ENCODE results near the gene TMEM63A.

Gene TMEM63A

DNA sequence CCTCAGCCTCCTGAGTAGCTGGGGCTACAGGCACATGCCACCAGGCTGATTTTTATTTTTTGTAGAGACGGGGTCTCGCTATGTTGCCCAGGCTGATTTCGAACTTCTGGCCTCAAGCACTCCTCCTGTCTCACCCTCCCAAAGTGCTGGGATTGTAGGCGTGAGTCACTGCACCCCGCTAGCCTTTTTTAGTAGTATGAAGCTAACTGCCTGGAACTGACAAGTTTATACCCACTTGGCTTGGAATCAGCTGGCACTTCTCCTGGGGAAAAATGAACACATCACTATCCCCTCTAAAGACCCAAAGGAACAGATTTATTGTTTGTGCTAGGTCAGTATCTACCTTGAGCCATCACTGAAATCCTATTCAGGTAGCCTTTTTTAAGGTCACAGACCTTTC, 19.0 kb downstream of the TMEM63A start:
- no peak for DNase-seq

DNA sequence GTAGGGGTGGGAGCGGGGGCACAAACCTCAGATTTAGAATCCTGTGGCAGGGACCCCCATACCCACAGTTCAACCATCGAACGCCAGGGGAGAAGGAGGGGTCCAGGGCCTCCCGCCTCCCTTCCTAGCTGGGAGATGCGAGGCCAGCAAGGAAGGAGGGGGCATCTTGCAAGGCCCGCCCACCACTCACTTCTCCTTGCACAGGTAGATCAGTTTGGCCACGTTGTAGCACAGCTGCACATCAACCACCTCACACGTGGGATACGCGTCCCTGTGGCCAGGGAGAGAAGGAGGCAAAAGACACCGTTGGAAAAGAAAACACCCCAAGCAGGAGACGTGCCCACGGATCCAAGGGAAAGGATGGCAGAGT, 19.6 kb downstream of the TMEM63A start:
- no peak for DNase-seq

DNA sequence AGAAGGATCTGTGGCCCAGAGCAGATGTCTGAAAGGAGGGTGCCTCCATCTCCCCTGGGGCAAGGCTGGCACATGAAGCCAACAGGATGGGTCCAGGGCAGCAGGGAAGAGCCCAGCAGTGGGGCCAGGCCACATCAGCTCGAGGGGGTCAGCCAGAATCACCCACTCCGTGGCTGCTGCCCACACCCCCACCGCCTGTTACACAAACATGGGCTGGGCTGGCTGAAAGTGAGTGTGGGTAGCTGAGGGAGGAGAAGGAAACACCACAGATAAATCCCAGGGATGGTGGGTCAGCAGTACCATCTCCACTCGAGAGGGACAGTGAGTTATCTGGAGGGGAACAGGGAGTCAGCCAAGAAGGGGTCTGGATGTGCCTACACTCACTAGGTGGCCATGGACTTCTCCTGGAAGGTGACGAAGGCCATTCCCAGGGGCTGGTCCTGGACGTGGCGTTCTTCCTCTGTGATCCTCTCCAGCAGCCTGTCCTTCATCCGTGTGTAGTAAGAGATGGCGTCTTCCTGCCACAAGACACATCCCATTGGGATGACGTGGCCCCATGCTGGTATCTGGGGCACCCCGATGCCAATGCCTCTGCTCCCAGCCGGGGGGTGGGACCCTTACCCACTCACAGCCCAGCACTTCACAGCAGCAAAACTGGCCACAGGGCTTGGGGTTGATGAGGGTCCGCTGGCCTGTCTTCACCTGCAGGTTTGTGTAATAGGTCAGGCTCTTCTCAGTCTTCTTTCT, 20.2 kb downstream of the TMEM63A start:
- DNase-seq, result no peak

DNA sequence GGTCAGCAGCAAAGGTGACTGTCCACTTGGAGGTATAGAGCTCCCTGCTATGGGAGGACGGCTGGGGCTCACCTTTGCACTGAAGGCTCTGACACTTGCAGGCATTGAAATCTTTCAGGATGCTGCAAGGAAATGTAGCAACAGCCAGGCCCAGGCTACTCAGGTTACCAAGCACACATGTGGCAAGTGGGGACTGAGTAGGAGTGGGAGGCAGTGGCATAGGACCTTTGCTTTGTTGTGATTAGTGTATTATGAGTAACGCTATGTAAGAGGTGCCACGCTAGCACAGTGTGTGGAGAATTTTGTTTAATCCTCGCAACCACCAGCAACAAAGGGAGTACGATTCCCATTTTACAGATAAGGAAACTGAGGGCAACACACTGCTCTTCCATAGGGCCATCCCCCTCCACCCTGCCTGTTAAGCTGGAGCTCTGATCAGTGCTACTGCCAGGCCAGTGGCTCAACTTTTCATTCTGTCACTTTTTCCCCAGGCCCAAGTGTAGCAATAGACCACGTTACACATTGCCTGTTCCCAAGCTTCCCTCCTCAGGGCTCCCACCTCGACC, 21.2 kb downstream of the TMEM63A start:
- DNase-seq, result no peak

DNA sequence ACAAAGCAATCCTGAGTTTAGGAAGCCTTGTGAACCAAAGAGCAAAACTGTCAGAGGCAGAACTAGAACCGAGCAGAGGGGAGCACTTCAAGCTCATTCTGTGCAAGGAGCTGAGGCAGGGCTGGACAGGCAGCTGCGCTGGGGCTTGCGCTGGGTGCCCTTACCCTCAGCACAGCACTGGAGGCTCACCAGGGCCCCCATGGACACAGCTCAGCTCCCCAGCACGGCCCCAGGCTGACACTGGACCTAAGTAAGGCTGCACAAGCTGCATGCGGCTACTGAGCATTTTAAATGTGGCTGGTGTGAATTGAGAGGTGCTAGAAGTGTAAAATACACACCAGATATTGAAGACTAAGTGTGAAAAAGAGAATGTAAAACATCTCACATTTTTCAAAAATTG, 22.1 kb downstream of the TMEM63A start:
- no peak for DNase-seq

DNA sequence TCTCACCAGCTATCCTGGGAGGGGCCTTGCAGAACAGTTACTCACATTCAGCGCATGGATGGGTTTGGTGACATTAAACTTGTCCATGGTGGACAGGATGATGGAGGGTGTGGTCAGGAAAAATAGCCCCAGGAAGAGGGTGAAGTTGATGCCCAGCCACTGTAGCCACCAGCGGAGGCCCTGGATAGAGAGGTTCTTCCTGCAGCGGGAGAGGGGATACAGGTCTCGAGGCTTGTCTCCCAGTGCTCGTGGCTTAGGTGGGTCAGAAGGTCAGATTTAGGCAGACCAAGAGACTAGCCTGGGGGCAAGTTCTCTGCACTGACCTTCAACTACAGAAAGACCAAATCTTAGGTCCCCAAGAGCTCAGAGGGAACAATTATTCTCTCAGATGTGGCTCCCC, 23.0 kb downstream of the TMEM63A start:
- no peak for DNase-seq

DNA sequence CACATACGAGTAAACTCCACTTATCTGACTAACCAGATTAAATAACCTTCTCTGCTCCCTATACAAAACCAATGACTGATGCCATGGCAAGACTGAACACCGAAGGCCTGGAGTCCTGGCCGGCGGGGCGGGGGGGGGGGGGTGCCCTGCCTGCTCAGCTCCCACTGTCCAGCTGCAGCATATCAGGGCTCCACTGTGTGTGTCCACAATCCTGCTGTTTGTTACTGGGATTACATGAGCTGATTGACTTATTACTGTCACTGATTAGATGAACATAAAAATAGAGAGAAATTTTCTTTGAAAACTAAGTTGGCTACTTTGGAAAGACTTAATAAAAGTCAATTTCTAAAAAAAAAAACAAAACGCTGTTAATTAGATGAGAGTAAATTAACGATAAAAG, 24.9 kb downstream of the TMEM63A start:
- DNase-seq, result no peak

DNA sequence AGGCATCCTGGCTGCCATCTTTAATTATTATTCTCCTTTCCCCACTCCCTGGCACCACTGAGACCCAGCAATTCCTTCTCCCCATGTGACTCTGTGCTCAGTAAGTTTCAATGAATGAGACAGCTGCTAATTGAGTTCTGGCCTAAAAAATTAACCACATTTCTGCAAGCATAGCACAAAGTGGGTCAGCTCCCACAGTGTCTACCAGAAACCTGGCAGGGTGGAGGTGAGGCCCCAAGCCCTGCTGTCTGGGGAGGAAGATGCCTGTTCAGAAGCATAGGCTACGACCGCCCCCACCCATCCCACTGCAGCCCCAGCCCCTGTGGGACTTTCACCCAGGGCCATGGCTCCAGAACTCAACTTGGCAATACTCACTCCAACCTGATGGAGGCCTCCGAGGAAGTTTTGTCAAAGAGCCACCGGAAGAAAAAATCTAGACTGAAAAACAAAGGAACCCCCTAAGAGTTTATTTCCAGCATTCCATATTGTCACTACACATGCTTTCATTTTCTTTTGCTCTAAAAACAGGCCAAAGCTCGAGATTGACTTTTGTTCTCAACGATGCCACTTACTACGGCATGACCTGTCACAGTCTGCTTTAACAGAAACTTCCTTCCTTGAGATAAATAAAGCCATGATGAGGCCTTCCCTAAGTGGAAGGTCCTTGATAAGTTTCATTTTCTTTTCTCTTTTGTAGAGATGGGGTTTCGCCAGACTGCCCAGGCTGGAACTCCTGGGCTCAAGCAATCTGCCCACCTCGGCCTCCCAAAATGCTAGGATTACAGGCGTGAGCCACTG, 26.5 kb downstream of the TMEM63A start:
- no peak for DNase-seq

DNA sequence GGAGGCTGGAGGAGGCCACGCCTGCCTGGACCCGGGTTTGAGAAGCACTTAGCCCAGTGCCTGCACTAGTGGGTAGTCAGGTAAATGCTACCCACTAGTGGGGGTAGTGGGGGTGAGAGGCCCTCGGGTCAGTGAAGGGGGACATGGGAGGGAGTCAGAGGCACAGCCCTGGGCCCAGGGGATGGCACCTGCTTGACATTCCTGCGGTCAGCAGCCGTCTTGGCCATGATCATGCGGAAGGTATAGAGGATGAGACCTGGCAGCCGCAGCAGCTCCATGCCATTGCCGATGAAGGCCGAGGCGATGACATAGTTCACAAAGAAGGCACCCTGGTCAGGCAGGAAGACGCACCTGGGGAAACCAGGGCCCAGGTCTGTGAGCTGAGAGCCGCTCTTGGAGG, 28.7 kb downstream of the TMEM63A start:
- no peak for DNase-seq

DNA sequence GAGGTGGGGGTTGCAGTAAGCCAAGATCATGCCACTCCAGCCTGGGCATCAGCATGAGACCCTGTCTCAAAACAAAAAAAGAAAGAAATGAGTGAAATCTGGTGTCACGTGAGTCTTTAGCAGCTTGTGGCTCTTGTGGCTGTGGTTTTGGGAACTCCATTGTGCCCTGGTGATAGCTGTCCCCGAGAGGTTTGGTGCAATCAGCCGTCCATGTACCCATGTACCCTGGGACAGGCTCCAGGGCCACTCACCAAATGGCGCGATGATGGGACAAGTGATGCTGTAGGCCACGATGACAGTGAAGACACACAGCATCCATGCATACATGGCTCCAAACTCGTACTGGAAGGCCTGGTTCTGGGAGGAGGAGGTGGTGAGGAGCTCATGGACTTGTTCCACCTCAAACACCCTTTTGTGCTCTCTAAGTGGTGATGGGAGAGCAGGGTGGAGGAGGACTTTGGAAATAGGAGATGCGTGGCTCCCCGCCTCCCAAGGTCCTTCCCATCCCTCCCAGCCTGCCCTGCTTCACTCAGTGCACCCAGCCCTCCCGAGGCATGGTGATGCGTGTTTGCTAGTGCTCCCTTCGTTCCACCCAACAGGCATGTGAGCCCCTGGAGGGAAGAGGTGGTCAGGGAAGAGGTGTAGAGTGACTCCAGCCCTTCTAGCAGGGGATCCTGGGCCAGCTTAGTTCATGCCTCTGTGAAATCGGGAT, 29.6 kb downstream of the TMEM63A start:
- no peak for DNase-seq

DNA sequence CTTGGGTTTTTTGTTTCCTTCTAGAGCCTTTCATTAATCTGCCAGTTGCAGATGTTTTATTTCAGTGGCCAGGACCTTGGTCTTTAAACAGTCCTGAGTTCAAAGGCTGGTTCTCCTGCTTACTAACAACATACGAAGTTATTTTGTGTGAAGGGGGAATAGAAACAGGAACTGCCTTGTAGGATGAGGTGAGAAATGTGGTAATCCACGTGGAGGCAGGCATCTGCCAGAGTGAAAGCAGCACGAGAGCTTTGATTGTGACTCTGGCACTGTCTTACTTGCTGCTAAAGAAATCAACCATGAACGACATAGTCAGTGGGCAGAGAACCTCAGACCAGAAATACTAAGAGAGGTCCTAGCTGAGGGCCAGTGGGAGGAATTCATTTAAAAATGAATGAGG, 30.4 kb downstream of the TMEM63A start:
- DNase-seq, result no peak

DNA sequence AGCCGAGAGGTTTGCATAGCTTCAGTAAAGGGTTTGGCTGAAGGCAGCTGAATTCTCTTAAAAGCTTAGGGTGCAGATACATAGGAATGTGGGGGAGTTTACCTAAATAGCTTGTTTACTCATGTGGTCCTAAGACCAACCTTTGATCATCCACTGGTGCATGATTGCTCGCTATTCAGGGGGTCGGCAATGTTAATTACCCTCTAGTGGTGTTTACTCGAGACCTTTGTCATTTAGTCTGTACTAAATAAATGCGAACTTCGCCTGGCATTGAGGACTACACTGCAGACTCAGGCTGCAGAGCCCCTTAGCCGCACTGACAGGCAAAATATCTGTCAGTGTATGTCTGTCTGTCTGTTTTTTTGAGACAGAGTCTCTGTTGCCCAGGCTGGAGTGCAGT, 31.8 kb downstream of the TMEM63A start:
- no peak for DNase-seq

DNA sequence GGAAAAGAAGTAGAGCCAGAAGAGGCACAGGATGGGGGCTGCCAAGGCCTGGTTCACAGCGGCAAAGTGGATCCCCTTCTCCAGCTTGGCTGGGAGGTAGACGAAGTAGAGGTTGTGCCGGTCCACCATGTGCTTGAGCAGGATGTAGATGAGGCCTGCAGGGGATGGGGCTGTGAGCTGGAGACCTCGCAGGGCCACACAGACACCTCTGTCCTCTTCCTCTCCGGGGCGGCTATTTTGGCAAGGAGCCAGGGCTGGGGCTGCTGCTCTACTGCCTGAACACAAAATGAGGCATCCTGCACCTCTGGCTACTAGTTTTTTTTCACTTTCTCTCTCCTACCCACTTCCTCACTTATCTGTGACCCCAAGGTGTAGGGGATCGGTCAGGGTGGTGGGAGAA, 32.3 kb downstream of the TMEM63A start:
- no peak for DNase-seq

DNA sequence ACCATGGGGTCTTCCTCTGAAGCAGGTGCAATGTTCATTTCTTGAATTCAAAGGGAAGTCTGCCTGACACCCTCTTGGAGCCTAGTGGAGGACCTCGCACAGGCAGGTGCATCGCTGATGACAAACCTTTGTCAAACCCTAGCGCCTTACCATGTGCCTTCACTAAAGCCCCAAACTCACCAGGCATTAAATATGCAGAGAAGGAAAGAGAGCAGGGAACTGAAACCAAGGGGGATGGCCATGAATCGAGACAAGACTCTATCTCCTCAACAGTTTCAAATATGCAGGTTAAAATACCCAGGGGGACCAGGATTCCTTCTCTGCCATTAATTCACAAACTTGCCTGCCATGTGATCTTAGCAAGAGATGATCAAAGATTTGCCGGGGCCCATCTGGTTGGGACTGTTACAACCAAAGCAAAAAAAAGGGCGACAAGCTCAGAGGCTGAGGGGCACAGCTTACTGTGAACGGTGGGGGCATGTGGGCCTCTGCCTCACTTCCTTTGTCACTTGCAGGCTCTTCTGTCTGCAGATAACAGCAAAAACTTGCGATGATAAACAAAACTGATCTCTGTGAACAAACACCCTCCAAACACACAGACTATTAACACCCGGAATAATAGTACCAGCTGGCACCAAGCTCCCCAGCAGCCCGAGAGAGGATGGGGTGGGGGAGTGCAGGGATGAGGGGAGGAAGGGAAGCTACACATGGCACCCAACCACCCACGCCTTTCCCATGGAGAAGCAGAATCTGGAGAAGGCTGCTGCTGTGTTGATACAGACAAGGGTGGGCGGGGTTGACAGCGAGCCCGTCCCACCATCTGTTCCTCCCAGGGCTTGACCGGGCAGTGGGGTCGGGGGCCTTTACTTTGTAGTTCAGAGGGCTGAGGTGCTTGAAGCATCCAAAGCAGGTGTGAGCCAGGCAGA, 33.9 kb downstream of the TMEM63A start:
- DNase-seq, result peak; percentile 56

DNA sequence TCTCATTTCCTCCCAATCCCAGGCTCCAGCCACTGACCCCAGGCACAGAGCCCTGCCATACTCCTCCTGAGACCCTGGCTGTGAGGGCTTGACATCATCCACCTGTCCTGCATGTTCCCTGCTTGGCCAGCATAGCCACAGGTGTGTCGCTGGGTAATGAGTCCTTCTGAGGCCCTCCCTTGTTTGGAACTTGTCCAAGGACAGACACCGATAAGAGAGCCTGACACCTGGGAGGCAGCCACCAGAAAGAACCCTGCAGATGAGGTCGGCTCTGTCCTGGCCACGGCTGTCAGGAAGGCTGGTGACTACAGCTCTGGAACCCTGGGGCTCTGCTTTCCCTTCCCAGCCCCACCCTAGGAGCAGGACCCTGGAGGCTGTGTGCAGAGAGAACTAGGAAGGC, 34.6 kb downstream of the TMEM63A start:
- DNase-seq, result peak; percentile 89

DNA sequence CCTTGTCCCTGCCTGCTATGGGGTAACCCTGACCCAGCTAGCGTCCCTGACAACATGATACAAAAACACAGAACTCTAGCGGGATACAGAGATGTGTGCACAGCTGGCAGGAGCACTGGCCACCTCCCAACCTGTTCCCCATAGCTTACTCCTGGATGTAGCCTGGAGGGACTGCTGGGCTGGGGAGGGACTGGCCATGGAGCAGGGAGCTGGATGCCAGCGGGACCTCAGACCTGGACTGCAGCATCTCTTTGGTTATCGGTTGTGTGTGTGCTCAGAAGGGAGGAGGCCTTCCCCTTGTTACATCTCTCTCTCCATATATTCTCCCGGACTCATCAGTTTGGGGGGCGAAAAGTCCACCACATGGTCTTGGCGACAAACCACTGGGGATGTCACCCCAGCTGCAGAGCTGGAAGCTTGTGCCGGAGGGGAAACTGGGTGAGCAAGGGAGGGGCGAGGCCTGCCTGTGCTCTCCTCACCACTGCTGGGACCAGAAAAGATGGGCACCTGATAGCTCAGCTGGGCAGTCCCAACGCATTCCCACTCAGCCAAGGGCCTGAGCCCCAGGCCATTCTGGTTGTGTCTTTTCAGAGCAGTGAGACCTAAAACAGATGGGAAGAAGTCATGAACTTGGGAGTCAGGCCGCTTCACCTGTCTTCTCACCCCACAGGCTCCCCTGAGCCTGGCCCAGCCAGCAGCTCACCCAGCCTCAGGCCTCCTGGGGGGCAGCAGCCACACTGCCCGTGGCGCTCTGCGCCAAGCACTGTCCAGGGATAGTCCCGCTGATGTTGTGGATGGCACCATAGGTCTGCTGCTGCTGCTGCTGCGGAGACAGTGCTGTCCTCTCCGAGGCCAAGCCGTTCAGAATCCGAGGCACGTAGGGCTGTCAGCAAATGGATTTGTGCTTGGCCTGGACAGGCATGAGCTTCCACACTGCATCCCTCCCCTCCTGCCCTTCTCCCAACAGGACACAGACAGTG, 35.6 kb downstream of the TMEM63A start:
- DNase-seq, result no peak

DNA sequence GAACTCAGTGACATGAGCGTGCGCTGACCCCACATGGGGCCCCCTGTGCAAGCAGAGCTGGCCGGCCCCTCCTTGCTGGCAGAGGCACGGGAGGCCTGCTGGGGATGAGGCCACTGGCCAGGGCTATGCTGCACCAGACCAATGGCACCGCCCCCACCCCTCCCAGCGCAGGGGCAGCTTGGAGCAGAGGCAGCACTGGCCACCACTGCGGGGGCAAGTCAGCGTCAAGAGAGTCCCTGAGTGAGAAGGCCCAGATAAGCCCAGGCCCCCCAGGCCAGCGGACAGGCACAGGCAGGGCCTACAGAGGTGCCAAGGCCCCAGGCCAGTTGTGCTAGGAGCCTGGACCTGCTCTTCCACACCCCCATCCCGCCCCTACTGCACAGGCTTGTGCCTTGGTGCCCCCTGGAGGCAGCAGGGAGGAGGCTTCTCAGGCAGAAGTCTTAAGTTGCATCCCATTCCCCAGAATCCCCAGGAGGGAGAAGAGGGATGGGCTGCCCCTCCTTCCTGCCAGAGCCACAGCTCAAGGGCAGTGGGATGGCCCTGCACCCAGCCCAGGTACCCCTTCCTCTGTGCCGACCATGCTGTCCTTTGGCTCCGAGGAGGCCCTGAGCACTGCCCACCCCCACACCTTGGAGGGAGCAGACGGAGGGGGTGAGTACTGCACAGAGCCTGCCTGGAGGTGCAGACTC, 36.5 kb downstream of the TMEM63A start:
- peak; percentile 76 for DNase-seq

DNA sequence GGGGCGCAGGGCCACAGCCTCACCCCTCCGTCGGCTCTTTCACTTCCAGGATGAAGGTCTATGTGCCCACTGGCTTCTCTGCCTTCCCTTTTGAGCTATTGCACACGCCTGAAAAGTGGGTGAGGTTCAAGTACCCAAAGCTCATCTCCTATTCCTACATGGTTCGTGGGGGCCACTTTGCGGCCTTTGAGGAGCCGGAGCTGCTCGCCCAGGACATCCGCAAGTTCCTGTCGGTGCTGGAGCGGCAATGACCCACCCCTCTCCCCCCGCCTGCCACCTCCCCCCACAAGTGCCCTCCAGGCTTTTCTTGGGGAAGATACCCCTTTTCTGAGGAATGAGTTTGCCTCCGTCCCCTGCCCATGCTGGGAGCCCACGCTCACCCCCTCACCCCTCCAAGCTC, 37.1 kb downstream of the TMEM63A start:
- DNase-seq, result no peak

DNA sequence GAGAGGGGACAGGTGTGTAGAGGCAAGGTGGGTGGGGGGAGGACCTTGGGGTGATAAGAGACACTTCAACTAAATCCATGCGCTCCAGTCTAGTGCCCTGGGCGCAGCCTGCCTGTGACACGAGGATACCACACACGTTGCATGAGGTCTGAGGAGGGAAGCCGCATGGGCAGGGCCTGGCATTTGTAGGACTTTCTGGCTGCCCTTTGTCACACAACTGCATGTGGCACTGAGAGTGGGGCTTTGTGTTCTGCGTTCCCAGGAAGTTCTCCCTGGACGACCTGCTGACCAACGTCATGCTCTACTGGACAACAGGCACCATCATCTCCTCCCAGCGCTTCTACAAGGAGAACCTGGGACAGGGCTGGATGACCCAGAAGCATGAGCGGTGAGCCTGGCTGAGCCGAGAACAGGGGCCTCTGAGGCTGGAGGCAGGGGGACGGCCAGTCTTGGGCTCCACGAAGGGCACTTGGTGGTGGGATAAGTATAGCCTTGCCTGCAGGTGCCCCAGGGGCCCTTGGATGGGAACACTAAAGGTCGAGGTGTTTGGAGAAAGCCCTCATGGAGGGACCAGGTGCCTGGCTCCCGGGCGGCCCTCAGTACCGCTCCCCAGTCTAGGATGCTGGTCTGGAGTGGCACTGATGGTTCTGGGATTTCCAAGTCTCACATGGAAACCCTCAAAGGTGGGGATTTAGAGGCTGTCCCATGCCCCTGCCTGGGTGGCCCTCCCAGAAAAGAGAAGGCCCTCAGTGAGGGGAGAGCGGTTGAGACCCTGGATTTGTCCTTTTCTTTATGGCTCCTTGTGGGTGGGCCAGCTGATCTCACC, 37.7 kb downstream of the TMEM63A start:
- DNase-seq, result no peak

DNA sequence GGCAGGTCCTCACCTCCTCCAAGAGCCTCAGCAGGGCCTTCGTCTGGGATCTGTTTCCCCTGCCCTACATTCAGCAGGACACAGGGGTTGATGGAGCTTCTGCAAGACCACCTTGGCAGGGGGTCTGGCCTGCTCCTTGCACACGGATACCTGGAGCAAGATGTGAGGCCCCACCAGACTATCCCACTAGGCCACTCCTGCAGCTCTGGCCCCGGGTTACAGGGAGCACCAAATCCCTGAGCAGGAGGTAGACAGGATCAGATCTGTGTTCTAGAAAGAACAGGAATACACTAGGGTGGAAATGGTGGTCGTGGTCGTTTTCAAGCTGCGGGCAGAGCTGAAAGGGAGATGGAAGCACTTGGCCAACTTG, 38.8 kb downstream of the TMEM63A start:
- DNase-seq, result no peak

Measured in NCI-H510A (cell line).